Measurements from ENCODE around the gene SCAMP4. TPM values are rescaled to one million over a fixed set of nuclear protein-coding genes. Genes with fewer than 3 reads are reported as not detected.

SCAMP4 gene
- total and polyA plus RNA-seq, 9 of the 15 experiments (the other 6 are each of a cell fraction or from before 2014, with no cell fraction given) = 0.81 to 45.9 (median 12.8) TPM

GRCh38 chr19:1856345-1856697 is 48.9 kb upstream of the SCAMP4 start (continued):
- TF ChIP-seq ZBTB9 (CRISPR knock-in tag; IDR thresholded peaks at IDR 0.05) = peak; percentile 61; the same call in 1 of the 2 replicates
- TF ChIP-seq THAP12 (CRISPR knock-in tag; IDR thresholded peaks at IDR 0.05) = peak; percentile 27; the same call in 1 of the 2 replicates
- TF ChIP-seq ZNF282 (CRISPR knock-in tag; IDR thresholded peaks at IDR 0.05) = no peak
- peak in 1 of 2 experiments; percentile 25; a peak in 2 of 4 replicates for TF ChIP-seq HDAC1 (IDR thresholded peaks at IDR 0.05)
- TF ChIP-seq SAP30 (IDR thresholded peaks at IDR 0.05; ENCODE audit: borderline replicate concordance, insufficient read depth, low read depth, low read length, poor library complexity, severe bottlenecking) = peak; percentile 28
- no peak for TF ChIP-seq ELF4 (CRISPR knock-in tag; IDR thresholded peaks at IDR 0.05)
- no peak for TF ChIP-seq ZNF644 (tag; IDR thresholded peaks at IDR 0.05; ENCODE audit: low read depth)
- TF ChIP-seq TEAD4 (IDR thresholded peaks at IDR 0.05; ENCODE audit: low read length) = no peak
- TF ChIP-seq TEAD4 (CRISPR knock-in tag; IDR thresholded peaks at IDR 0.05; ENCODE audit: borderline replicate concordance) = no peak
- TF ChIP-seq ZNF589 (CRISPR knock-in tag; IDR thresholded peaks at IDR 0.05; ENCODE audit: low read depth) = 0 out of 2 replicates have a peak, but pooled peaks have one; percentile 2
- TF ChIP-seq TCF7L2 (IDR thresholded peaks at IDR 0.05; ENCODE audit: low read depth, low read length) = no peak
- TF ChIP-seq PATZ1 (CRISPR knock-in tag; IDR thresholded peaks at IDR 0.05; ENCODE audit: borderline replicate concordance) = no peak
- TF ChIP-seq ATF7 (IDR thresholded peaks at IDR 0.05) = no peak
- TF ChIP-seq NKRF (IDR thresholded peaks at IDR 0.05; ENCODE audit: borderline replicate concordance) = peak; percentile 12; the same call in 1 of the 2 replicates
- TF ChIP-seq CHD1 (IDR thresholded peaks at IDR 0.05; ENCODE audit: low read length) = peak; percentile 63

Data from K562 (cell line).